ENCODE data around the gene OMP.

The OMP gene, protein sequence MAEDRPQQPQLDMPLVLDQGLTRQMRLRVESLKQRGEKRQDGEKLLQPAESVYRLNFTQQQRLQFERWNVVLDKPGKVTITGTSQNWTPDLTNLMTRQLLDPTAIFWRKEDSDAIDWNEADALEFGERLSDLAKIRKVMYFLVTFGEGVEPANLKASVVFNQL

DNA sequence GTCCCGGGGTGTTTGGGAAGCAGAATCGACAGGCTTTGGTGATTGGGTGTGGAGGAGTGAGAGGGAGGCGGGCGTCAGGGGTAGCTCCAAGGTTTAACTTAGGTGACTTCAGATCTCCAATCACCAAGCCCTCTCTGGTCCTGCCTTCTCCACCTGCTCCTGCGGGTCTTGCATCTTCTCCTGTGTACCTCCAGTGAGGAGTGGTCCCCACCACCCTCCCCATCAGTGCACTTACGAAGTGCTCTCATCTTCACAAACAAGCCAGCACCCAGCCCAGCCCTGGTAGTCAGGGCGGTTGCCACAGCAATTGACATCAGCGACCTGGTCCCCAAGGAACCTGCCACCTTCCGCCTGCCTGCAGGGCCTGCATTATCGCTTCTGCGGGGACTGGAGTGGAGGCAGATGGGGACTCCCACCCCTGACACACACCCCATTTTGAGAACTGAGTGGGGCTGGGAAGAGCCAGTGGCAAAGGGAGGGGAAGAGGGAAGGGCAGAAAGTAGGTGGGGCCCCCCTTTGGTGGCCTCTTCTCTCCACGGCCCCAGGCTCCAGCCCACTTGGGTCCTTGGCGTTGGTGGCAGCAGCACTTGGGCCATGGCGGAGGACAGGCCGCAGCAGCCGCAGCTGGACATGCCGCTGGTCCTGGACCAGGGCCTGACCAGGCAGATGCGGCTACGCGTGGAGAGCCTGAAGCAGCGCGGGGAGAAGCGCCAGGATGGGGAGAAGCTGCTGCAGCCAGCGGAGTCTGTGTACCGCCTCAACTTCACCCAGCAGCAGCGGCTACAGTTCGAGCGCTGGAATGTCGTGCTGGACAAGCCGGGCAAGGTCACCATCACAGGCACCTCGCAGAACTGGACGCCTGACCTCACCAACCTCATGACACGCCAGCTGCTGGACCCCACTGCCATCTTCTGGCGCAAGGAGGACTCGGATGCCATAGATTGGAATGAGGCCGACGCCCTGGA is at the start of gene OMP:
Gene OMP, plus strand, starts transcription at position 595 of the 965 bp plus-strand sequence. Its CDS starts 0 bp downstream, at position 595.
- Histone ChIP-seq H3K27ac (no peak within 1 kb of the TSS), H3K4me3 (ENCODE audit: low read depth, low read length) (no peak within 1 kb of the TSS), H3K36me3 (replicated peaks) (no peaks in the 10 kb centered on the region), H3K27me3 (replicated peaks) (no peaks in the 10 kb centered on the region)
- TF ChIP-seq, protein P1, sequence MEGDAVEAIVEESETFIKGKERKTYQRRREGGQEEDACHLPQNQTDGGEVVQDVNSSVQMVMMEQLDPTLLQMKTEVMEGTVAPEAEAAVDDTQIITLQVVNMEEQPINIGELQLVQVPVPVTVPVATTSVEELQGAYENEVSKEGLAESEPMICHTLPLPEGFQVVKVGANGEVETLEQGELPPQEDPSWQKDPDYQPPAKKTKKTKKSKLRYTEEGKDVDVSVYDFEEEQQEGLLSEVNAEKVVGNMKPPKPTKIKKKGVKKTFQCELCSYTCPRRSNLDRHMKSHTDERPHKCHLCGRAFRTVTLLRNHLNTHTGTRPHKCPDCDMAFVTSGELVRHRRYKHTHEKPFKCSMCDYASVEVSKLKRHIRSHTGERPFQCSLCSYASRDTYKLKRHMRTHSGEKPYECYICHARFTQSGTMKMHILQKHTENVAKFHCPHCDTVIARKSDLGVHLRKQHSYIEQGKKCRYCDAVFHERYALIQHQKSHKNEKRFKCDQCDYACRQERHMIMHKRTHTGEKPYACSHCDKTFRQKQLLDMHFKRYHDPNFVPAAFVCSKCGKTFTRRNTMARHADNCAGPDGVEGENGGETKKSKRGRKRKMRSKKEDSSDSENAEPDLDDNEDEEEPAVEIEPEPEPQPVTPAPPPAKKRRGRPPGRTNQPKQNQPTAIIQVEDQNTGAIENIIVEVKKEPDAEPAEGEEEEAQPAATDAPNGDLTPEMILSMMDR (IDR thresholded peaks at IDR 0.05; ENCODE audit: low read depth, low read length, missing control alignments) = no peak
- no peak for DNase-seq
- in situ Hi-C loops (cut with HindIII; ENCODE audit: low pct_ligation_motif_present, low sequenced_read_pairs) = no loop called here

DNA sequence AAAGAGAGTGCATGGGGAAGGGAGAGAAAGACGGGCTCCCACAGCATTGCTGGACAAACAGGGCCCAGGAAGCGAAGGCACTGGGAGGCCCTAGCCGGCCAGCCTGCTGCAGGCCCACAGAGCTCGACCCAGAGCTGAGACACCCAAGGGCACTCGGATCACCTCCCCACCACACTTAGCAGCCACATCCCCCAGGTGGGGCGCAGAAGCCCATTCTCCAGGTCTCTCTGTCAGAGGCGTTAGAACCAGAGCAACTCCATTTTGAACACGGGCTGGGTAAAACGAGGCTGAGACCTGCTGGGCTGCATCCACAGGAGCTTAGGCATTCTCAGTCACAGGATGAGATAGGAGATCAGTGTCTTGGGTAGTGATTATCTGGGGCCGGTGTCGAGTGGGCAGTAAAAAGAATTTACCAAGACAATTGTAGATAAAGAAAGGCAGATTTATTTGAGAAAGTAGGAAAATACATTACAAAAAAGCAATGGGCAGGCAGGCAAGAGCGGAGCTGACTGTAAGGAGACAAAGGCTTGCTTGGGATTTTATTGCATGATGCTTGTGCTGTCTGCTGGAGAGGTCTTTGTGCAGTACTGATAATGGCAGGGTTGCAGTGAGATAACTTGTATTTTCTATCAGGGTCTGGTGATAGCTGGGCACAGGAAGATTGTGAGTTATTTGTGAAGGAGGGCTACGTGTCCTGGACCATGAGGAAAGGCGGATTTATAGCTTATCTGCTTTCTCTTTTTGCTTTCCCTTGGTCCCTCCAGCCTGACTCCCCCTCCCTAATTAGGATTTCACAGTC is 49.2 kb upstream of the OMP start:
- in situ Hi-C loops (cut with HindIII; ENCODE audit: low pct_ligation_motif_present, low sequenced_read_pairs) = no loop called here
- DNase-seq = no peak
- H3K27ac ChIP-seq = no peak overlapping the region
- no peak overlapping the region for H3K4me3 ChIP-seq (ENCODE audit: low read depth, low read length)
- TF ChIP-seq, protein P1 (IDR thresholded peaks at IDR 0.05; ENCODE audit: low read depth, low read length, missing control alignments) = no peak
- no peaks in the 10 kb centered on the region for H3K27me3 ChIP-seq (replicated peaks)
- no peaks in the 10 kb centered on the region for H3K36me3 ChIP-seq (replicated peaks)

DNA sequence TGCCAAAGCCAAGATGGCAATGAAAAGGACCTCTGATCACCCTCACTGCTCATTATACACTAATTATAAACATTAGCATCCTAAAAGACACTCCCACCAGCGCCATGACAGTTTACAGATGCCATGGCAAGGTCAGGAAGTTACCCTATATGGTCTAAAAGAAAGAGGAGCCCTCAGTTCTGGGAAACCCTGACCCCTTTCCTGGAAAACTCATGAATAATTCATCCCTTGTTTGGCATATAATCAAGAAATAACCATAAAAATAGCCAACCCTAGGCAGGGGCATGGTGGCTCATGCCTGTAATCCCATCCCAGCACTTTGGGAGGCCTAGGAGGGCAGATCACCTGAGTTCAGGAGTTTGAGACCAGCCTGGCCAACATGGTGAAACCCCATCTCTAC is 48.6 kb upstream of the OMP start:
- no peak for DNase-seq
- in situ Hi-C loops (cut with HindIII; ENCODE audit: low pct_ligation_motif_present, low sequenced_read_pairs) = no loop called here
- Histone ChIP-seq H3K36me3 (replicated peaks) (no peaks in the 10 kb centered on the region), H3K27me3 (replicated peaks) (no peaks in the 10 kb centered on the region), H3K27ac (no peak overlapping the region), H3K4me3 (ENCODE audit: low read depth, low read length) (no peak overlapping the region)
- TF ChIP-seq, protein P1 (IDR thresholded peaks at IDR 0.05; ENCODE audit: low read depth, low read length, missing control alignments) = no peak

DNA sequence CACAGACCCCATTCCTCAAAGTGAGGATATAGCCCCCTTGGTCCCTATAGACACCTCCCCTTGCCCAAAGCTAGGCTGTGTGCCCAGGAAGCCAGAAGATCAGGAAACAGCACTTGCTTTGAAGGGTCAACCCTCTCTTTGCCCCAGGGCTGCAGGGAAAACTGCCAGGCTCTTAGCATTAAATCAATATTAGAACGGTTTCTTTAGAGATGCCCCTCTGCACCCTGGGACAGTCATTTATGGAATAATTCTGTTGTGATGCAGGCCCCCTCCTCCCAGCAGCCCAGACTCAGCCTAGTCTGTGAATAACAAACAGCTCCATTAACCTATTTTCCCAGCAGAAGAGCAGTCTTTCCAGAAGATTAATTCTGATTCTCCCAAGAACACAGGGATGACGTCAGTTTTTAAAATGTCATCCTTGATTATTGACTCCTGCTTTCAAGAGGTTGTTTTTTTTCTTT is 47.5 kb upstream of the OMP start:
- no peak for DNase-seq
- H3K27me3 ChIP-seq (replicated peaks) = no peaks in the 10 kb centered on the region
- H3K27ac ChIP-seq = no peak overlapping the region
- in situ Hi-C loops (cut with HindIII; ENCODE audit: low pct_ligation_motif_present, low sequenced_read_pairs) = no loop called here
- no peak overlapping the region for H3K4me3 ChIP-seq (ENCODE audit: low read depth, low read length)
- TF ChIP-seq, protein P1 (IDR thresholded peaks at IDR 0.05; ENCODE audit: low read depth, low read length, missing control alignments) = no peak
- H3K36me3 ChIP-seq (replicated peaks) = no peaks in the 10 kb centered on the region

- in situ Hi-C loops (cut with HindIII; ENCODE audit: low pct_ligation_motif_present, low sequenced_read_pairs) = no loop called here
- H3K36me3 ChIP-seq (replicated peaks) = no peaks in the 10 kb centered on the region
- no peak overlapping the region for H3K27ac ChIP-seq
- no peaks in the 10 kb centered on the region for H3K27me3 ChIP-seq (replicated peaks)
- no peak for DNase-seq
- TF ChIP-seq, protein P1 (IDR thresholded peaks at IDR 0.05; ENCODE audit: low read depth, low read length, missing control alignments) = no peak
- H3K4me3 ChIP-seq (ENCODE audit: low read depth, low read length) = no peak overlapping the region
Measured at GRCh38 chr11:77055913-77056312, 46.7 kb upstream of the OMP start.
